Activated CD4-positive, alpha-beta T cell treated with anti-CD3 and anti-CD28 coated beads for 24 hours (primary cell): ENCODE data around the gene OR52R1.
"Not testable (repeated sequence)": the region's sequence is repeated elsewhere in the genome, so short reads cannot be mapped to it uniquely, and the experiment has no call there.

ENCODE experiments used
- DNase-seq, 2 donors: peaks; one replicate each; pipeline ENCODE4 v3.0.0-alpha.2; 2020; ENCODE audit warnings: low read depth in 2 of 2

Gene OR52R1

GRCh38 chr11:4804280-4804679, at the start of gene OR52R1:
TSS of gene OR52R1 (minus strand) at chr11:4804380. CDS start at chr11:4804380, 0 bp downstream.
- no peak for DNase-seq

GRCh38 chr11:4851033-4851432, 46.9 kb upstream of the OR52R1 start:
- no peak for DNase-seq

DNA sequence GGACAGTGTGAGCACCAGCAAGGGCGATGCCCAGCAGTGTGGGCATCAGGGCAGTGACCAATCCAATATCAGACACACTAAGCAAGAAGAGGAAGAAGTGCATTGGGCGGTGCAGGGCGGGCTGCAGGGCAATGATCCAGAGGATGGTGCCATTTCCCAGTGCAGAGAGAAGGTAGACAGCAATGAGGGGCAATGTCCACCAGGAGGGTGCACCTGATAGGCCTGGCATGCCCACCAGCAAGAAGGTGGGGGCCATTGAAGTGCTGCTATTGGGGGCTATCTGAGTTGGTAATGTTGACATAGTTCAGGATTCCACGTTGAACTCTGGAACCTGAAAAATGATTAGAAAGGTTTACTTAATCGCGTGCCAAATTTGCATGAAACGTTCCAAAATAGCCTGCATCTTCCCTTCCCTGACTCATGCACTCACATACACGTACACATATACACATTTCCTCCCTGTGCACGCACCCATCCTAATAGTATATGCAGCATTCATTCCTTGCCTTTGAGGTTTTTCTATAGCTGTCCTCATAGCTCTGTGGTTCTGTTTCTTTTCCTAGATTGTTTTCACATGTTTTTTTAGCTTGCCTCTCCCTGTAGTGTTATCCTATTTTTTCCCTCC, 44.8 kb upstream of the OR52R1 start, which contains the start of gene OR51S1:
TSS of gene OR51S1 (minus strand) at position 301 of the 625 bp plus-strand sequence. CDS start at position 301, 0 bp downstream.
- DNase-seq: no peak

DNA sequence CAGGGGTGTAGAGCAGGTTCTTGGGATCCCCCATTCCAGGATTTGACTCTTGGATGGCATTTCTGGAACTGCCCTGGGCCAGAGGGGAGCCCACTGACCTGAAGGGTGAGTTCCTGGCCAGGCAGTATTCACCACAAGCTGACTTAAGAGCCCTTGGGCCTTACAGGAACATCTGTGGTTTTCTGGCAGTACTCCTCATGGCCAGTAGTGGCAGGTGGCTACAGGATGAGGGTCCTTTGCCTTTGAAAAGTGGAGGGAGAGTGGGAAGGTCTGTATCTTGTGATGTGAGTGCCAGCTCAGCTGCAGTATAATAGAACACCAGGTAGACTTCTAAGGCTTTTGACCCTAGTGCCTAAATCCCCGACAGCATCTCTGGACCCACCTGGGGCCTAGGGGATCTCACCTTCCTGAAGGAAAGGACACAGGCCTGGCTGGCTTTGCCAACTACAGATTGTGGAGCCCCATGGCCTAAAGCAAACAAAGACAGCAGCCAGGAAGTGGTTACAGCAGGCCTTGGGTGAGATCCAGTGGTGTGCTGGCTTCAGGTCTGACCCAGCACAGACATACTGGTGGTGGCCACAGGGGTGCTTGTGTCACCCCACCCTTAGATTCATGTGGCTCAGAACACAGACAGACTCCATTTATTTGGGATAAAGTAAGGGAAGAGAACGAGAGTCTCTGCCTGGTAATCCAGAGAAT, 35.8 kb upstream of the OR52R1 start:
- no peak for DNase-seq

DNA sequence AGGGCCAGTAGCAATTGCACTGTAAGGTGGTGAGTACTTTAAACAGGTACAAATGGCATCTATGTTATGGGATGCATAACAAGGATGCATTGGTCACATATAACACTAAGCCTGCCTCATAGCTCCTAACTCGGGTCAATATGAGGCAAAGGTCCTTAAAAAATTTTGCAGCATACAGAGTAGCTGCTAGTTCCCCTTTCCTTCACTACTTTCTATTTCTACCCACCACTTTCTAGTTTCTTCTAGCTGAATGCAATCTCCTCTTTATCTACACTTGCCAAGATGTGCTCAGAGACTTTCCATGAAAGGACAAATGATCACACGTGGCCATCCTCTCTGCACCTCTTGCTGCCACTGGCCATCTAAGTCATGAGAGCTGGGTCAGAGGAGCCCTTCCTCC, 26.7 kb upstream of the OR52R1 start:
- no peak for DNase-seq

DNA sequence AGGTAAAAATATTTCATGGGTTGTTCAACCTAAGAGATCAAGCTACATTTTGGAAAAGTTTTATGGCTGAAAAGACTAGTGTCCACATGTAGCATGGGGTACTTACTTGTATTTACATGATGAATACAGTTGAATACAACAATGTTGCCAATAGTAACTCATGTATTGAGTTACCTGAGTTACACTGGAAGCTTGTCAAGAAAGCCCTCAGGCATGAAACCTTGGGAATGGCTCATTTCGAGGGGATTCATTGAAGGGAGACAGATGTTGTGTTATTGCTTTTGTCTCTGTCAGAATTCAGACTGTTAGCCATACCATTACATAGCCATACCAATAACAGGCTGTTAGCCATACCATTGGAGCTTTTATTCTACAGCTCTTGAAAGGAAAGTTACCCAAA, 26.2 kb upstream of the OR52R1 start:
- DNase-seq: no peak

GRCh38 chr11:4826425-4826824, 22.2 kb upstream of the OR52R1 start:
- DNase-seq: no peak

- no peak for DNase-seq
Observed at GRCh38 chr11:4825132-4825531, 21.0 kb upstream of the OR52R1 start.

GRCh38 chr11:4821021-4821420, 16.8 kb upstream of the OR52R1 start, which contains the start of gene OR51F2:
TSS of gene OR51F2 (plus strand) at chr11:4821321. CDS start at chr11:4821422, 101 bp downstream.
- DNase-seq: no peak

DNA sequence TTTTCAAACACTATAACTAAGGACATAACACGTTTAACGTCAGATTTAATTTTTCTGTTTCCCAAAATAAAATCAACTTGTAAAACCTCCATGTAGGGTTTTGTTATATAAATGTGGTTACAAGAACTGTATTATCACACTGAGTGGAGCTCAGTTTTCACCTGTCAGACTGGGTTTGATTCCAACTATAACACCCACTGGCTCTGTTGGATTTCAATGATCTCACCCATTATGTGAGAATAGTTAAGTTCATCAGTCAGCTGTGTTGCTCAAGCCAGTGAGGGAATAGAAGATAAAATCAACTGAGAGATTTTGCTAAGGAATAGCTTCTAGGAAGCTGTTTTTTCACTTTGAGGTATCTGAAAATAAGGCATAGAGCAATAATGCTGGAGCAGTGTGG, 5.1 kb upstream of the OR52R1 start:
- no peak for DNase-seq

DNA sequence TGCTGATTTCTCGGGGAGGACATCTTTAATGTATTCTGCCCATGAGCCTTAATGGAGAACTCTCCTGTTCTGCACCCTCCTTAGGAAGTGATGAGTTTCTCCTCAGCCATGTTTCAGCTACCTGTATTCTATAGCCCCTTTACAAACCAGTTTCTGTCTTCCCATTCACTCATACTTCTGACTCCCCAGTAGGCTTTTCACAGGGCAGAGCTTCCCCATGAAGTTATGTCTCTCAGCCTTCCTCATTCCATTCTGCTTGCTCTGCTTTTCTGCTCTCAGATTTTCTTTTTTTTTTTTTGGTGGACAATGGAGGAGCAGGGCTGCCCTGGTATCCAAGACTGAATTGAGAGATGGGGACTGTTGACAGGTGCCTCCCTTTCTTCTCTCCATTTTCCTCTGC, 4.3 kb upstream of the OR52R1 start:
- no peak for DNase-seq

GRCh38 chr11:4801316-4801715, 2.9 kb downstream of the OR52R1 start:
- DNase-seq: not testable (repeated sequence)

GRCh38 chr11:4798427-4799183, 5.6 kb downstream of the OR52R1 start:
- DNase-seq: no peak

- DNase-seq: no peak
Observed at GRCh38 chr11:4797206-4797605, 7.0 kb downstream of the OR52R1 start.

GRCh38 chr11:4782454-4782853, 21.7 kb downstream of the OR52R1 start:
- no peak for DNase-seq

DNA sequence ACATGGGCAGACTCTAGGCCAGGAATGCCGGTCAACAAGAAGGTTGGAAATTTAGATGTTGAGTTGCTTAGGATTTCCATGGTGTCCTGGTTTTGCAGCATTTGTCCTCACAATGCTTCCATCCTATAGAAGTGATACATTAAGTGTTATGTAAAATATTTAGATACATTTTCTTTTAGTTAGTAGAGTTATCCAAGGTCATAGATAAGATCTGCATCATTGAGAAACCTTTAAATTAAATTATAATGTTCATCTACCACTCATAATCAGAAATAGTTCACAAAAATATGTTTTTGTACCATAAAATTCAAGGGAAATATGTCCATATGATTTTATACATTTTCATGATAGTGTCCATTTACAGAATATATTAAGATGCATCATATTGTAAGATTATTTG, 34.3 kb downstream of the OR52R1 start, which contains the start of gene OR51F1:
TSS of gene OR51F1 (minus strand) at position 101 of the 400 bp plus-strand sequence. CDS start at position 101, 0 bp downstream.
- no peak for DNase-seq

- DNase-seq: no peak
Observed at GRCh38 chr11:4768094-4768493, 36.1 kb downstream of the OR52R1 start.

DNA sequence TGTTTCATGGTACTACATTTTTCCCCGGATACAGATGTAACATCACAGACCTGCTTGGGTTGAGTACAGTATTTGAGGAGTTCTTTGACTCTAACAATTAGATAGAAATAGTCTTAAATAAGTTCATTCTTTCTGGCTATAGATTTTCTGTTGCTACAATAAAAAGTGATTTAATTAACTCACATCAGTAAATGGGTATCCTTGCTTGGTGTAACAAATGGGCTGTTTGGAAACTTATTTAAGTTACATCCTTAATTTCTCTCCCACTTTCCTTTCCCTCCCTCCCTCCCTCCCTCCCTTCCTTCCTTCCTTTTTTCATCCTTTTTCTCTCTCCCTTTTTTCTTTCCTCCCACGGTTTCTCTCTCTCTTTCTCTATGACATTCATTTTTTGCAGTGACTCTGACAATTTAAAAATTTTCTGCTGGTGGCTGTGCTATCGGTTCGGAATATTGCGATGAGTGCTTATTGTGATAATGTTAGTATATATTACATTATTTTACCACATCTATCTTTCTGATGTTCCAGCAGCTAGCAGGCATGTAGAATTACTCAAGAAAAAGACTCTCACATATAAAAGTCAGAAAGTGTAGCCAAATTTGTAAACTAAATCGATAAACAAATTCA, 37.6 kb downstream of the OR52R1 start:
- no peak for DNase-seq

DNA sequence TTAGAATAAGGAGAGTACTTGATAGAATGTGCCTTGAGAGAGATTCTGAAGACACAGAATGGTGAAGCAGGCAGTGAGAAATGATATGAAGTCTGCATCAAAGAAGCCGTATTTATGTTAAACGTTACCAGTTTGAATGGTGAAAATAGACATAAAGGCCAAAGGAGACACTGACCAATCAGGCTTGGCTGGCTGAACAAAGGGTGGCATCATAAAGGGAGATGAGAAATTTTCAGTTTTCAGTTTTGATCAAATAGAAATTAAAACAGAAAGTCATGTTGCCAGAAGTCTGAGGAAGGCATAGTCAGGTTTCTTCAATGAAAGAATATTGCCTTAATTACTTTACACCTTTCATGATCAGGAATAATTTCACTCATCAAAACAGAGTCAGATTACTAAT, 41.1 kb downstream of the OR52R1 start:
- no peak for DNase-seq
